ENCODE measurements around the gene OTOP3. TPM values are rescaled to one million over a fixed set of nuclear protein-coding genes. Genes with fewer than 3 reads are reported as not detected.
A peak's percentile ranks its signal among the peaks of the same experiment; 100 is the strongest.

OTOP3 gene
- total RNA-seq, 2 donors from 2014 or later = not detected

GRCh38 chr17:74954115-74954514, 18.4 kb downstream of the OTOP3 start:
- Mint-ChIP-seq H3K9me3 (no peaks in the 10 kb centered on the region), H3K27me3 (peaks cover 0 to 5% of the 10 kb centered on the region in 2 donors), H3K27ac (no peak overlapping the region), H3K36me3 (no peaks in the 10 kb centered on the region), H3K4me3 (no peak overlapping the region), H3K4me1 (ENCODE audit: low read depth in 2 of 2) (peaks cover 0 to 6% of the 10 kb centered on the region in 2 donors)
- DNase-seq (ENCODE audit: low spot score) = no peak
- no peak for ATAC-seq

GRCh38 chr17:74954665-74955421, 19.1 kb downstream of the OTOP3 start:
- DNase-seq (ENCODE audit: low spot score) = peak; percentile 22
- Mint-ChIP-seq H3K4me3 (no peak overlapping the region), H3K4me1 (ENCODE audit: low read depth in 2 of 2) (peaks cover 0 to 6% of the 10 kb centered on the region in 2 donors), H3K36me3 (no peaks in the 10 kb centered on the region), H3K27me3 (peaks cover 0 to 9% of the 10 kb centered on the region in 2 donors), H3K9me3 (no peaks in the 10 kb centered on the region), H3K27ac (no peak overlapping the region)
- no peak for ATAC-seq

- ATAC-seq = no peak
- Mint-ChIP-seq H3K9me3 (no peaks in the 10 kb centered on the region), H3K4me3 (no peak overlapping the region), H3K4me1 (ENCODE audit: low read depth in 2 of 2) (peaks cover 0 to 6% of the 10 kb centered on the region in 2 donors), H3K27me3 (peaks cover 0 to 12% of the 10 kb centered on the region in 2 donors), H3K27ac (no peak overlapping the region), H3K36me3 (no peaks in the 10 kb centered on the region)
- DNase-seq (ENCODE audit: low spot score) = peak; percentile 29
Observed at GRCh38 chr17:74956093-74956492, 20.4 kb downstream of the OTOP3 start.

GRCh38 chr17:74957935-74958740, 22.4 kb downstream of the OTOP3 start:
- no peaks in the 10 kb centered on the region for H3K36me3 Mint-ChIP-seq
- peaks cover 0 to 9% of the 10 kb centered on the region in 2 donors for H3K27me3 Mint-ChIP-seq
- DNase-seq (ENCODE audit: low spot score) = no peak
- no peak overlapping the region for H3K4me3 Mint-ChIP-seq
- H3K27ac Mint-ChIP-seq = no peak overlapping the region
- peak in 1 of 2 donors; percentile 57 for ATAC-seq
- peaks cover 0 to 9% of the 10 kb centered on the region in 2 donors for H3K4me1 Mint-ChIP-seq (ENCODE audit: low read depth in 2 of 2)
- H3K9me3 Mint-ChIP-seq = no peaks in the 10 kb centered on the region

GRCh38 chr17:74959826-74960515, 24.3 kb downstream of the OTOP3 start:
- Mint-ChIP-seq H3K36me3 (no peaks in the 10 kb centered on the region), H3K4me3 (no peak overlapping the region), H3K27ac (no peak overlapping the region), H3K27me3 (peaks cover 0 to 9% of the 10 kb centered on the region in 2 donors), H3K9me3 (no peaks in the 10 kb centered on the region), H3K4me1 (ENCODE audit: low read depth in 2 of 2) (peaks cover 0 to 7% of the 10 kb centered on the region in 2 donors)
- ATAC-seq (no peak), DNase-seq (ENCODE audit: low spot score) (no peak)

GRCh38 chr17:74960570-74961342, 25.1 kb downstream of the OTOP3 start:
- no peaks in the 10 kb centered on the region for H3K9me3 Mint-ChIP-seq
- ATAC-seq (peak in 1 of 2 donors; percentile 14), DNase-seq (ENCODE audit: low spot score) (no peak)
- H3K4me1 Mint-ChIP-seq (ENCODE audit: low read depth in 2 of 2) = peaks cover 0 to 7% of the 10 kb centered on the region in 2 donors
- no peak overlapping the region for H3K4me3 Mint-ChIP-seq
- H3K27ac Mint-ChIP-seq = no peak overlapping the region
- no peaks in the 10 kb centered on the region for H3K36me3 Mint-ChIP-seq
- peaks cover 0 to 7% of the 10 kb centered on the region in 2 donors for H3K27me3 Mint-ChIP-seq

GRCh38 chr17:74961657-74962350, 26.1 kb downstream of the OTOP3 start:
- Mint-ChIP-seq H3K9me3 (no peaks in the 10 kb centered on the region), H3K27ac (no peak overlapping the region), H3K4me3 (no peak overlapping the region), H3K4me1 (ENCODE audit: low read depth in 2 of 2) (peaks cover 0 to 7% of the 10 kb centered on the region in 2 donors), H3K27me3 (peaks cover 0 to 7% of the 10 kb centered on the region in 2 donors), H3K36me3 (no peaks in the 10 kb centered on the region)
- ATAC-seq (peak; percentile 72 to 77), DNase-seq (ENCODE audit: low spot score) (peak; percentile 82)

- Mint-ChIP-seq H3K36me3 (no peaks in the 10 kb centered on the region), H3K4me1 (ENCODE audit: low read depth in 2 of 2) (peaks cover 0 to 7% of the 10 kb centered on the region in 2 donors), H3K4me3 (no peak overlapping the region), H3K27me3 (peaks cover 0 to 7% of the 10 kb centered on the region in 2 donors), H3K9me3 (no peaks in the 10 kb centered on the region), H3K27ac (no peak overlapping the region)
- DNase-seq (ENCODE audit: low spot score) = no peak
- ATAC-seq = no peak
Observed at GRCh38 chr17:74962622-74963394, 27.1 kb downstream of the OTOP3 start.

- Mint-ChIP-seq H3K4me1 (ENCODE audit: low read depth in 2 of 2) (peaks cover 0 to 3% of the 10 kb centered on the region in 2 donors), H3K9me3 (no peaks in the 10 kb centered on the region), H3K27ac (no peak overlapping the region), H3K27me3 (peaks cover 0 to 7% of the 10 kb centered on the region in 2 donors), H3K36me3 (no peaks in the 10 kb centered on the region), H3K4me3 (no peak overlapping the region)
- no peak for ATAC-seq
- DNase-seq (ENCODE audit: low spot score) = no peak
Observed at GRCh38 chr17:74963656-74964055, 28.0 kb downstream of the OTOP3 start.

- Mint-ChIP-seq H3K4me3 (no peak overlapping the region), H3K27ac (no peak overlapping the region), H3K36me3 (no peaks in the 10 kb centered on the region), H3K4me1 (ENCODE audit: low read depth in 2 of 2) (peaks cover 0 to 3% of the 10 kb centered on the region in 2 donors), H3K27me3 (peaks cover 0 to 4% of the 10 kb centered on the region in 2 donors), H3K9me3 (no peaks in the 10 kb centered on the region)
- ATAC-seq (no peak), DNase-seq (ENCODE audit: low spot score) (no peak)
Observed at GRCh38 chr17:74964246-74964761, 28.6 kb downstream of the OTOP3 start.

GRCh38 chr17:74964988-74965622, 29.4 kb downstream of the OTOP3 start:
- Mint-ChIP-seq H3K4me3 (no peak overlapping the region), H3K27ac (no peak overlapping the region), H3K27me3 (peaks cover 0 to 3% of the 10 kb centered on the region in 2 donors), H3K9me3 (no peaks in the 10 kb centered on the region), H3K4me1 (ENCODE audit: low read depth in 2 of 2) (peaks cover 0 to 3% of the 10 kb centered on the region in 2 donors), H3K36me3 (no peaks in the 10 kb centered on the region)
- no peak for ATAC-seq
- DNase-seq (ENCODE audit: low spot score) = no peak
